ENCODE data around the gene FAM162A.
A peak's percentile ranks its signal among the peaks of the same experiment; 100 is the strongest.
"Not testable (repeated sequence)": the region's sequence is repeated elsewhere in the genome, so short reads cannot be mapped to it uniquely, and the experiment has no call there.

The FAM162A gene

GRCh38 chr3:122362026-122362425 lies 22.0 kb upstream of the FAM162A start:
- H3K4me1 ChIP-seq (ENCODE audit: control insufficient read depth in 1 of 2, insufficient read depth in 2 of 2, low read length in 2 of 2) = no peaks in the 10 kb centered on the region
- H4K91ac ChIP-seq (ENCODE audit: low read depth, low read length) = no peak overlapping the region
- no peaks in the 10 kb centered on the region for H3K27me3 ChIP-seq (ENCODE audit: insufficient read depth, low read length)
- no peaks in the 10 kb centered on the region for H3K79me2 ChIP-seq (ENCODE audit: control insufficient read depth, insufficient read depth, low read length, poor library complexity)
- H3K36me3 ChIP-seq (ENCODE audit: control insufficient read depth in 1 of 2, insufficient read depth in 2 of 2, low read length in 2 of 2) = peaks cover 5 to 9% of the 10 kb centered on the region in 2 experiments
- no peak overlapping the region for H2BK5ac ChIP-seq (ENCODE audit: low read depth, low read length, poor library complexity)
- no peak for DNase-seq
- no peak overlapping the region for H3K9ac ChIP-seq (ENCODE audit: low read length)
- H3K4me3 ChIP-seq (ENCODE audit: low read depth, low read length) = no peak overlapping the region
- H3K79me1 ChIP-seq (ENCODE audit: low read length) = no peaks in the 10 kb centered on the region
- H4K8ac ChIP-seq (ENCODE audit: low read depth, low read length) = no peak overlapping the region
- H3K18ac ChIP-seq (ENCODE audit: low read length) = no peak overlapping the region
- no peak overlapping the region for H3K4me2 ChIP-seq (ENCODE audit: low read length)
- no peak overlapping the region for H3K14ac ChIP-seq (ENCODE audit: low read length)
- no CpG with 5 or more reads among the region's 2 CpGs for WGBS (ENCODE audit: extremely low coverage, insufficient coverage, insufficient read length)
- H2AK5ac ChIP-seq (ENCODE audit: low read length) = no peak overlapping the region
- no peak overlapping the region for H2BK120ac ChIP-seq (ENCODE audit: insufficient read depth, low read length, poor library complexity)
- no peaks in the 10 kb centered on the region for H3K9me3 ChIP-seq (ENCODE audit: insufficient read depth, low read depth, low read length)
- no peak overlapping the region for H4K12ac ChIP-seq (ENCODE audit: low read depth, low read length)
- H2AFZ ChIP-seq (ENCODE audit: insufficient read depth, low read length, poor library complexity) = no peak overlapping the region
- H3K27ac ChIP-seq (ENCODE audit: low read depth, low read length) = no peak overlapping the region
- H3K23ac ChIP-seq (ENCODE audit: low read length) = no peak overlapping the region
- no peak overlapping the region for H2BK12ac ChIP-seq (ENCODE audit: low read length)
- H3K4ac ChIP-seq (ENCODE audit: low read depth, low read length) = no peak overlapping the region

GRCh38 chr3:122364490-122364889 lies 19.5 kb upstream of the FAM162A start:
- DNase-seq = no peak
- Histone ChIP-seq H3K4me1 (ENCODE audit: control insufficient read depth in 1 of 2, insufficient read depth in 2 of 2, low read length in 2 of 2) (no peaks in the 10 kb centered on the region), H2BK12ac (ENCODE audit: low read length) (no peak overlapping the region), H3K9ac (ENCODE audit: low read length) (no peak overlapping the region), H2AK5ac (ENCODE audit: low read length) (no peak overlapping the region), H3K4me3 (ENCODE audit: low read depth, low read length) (no peak overlapping the region), H3K23ac (ENCODE audit: low read length) (no peak overlapping the region), H3K4ac (ENCODE audit: low read depth, low read length) (no peak overlapping the region), H4K12ac (ENCODE audit: low read depth, low read length) (no peak overlapping the region), H3K4me2 (ENCODE audit: low read length) (no peak overlapping the region), H3K79me2 (ENCODE audit: control insufficient read depth, insufficient read depth, low read length, poor library complexity) (no peaks in the 10 kb centered on the region), H3K27me3 (ENCODE audit: insufficient read depth, low read length) (no peaks in the 10 kb centered on the region), H2BK5ac (ENCODE audit: low read depth, low read length, poor library complexity) (no peak overlapping the region), H3K79me1 (ENCODE audit: low read length) (no peaks in the 10 kb centered on the region), H3K18ac (ENCODE audit: low read length) (no peak overlapping the region), H3K9me3 (ENCODE audit: insufficient read depth, low read depth, low read length) (no peaks in the 10 kb centered on the region), H2AFZ (ENCODE audit: insufficient read depth, low read length, poor library complexity) (no peak overlapping the region), H3K14ac (ENCODE audit: low read length) (no peak overlapping the region), H4K91ac (ENCODE audit: low read depth, low read length) (no peak overlapping the region), H3K36me3 (ENCODE audit: control insufficient read depth in 1 of 2, insufficient read depth in 2 of 2, low read length in 2 of 2) (peaks cover 3 to 9% of the 10 kb centered on the region in 2 experiments), H3K27ac (ENCODE audit: low read depth, low read length) (no peak overlapping the region), H4K8ac (ENCODE audit: low read depth, low read length) (no peak overlapping the region), H2BK120ac (ENCODE audit: insufficient read depth, low read length, poor library complexity) (no peak overlapping the region)
- no CpG with 5 or more reads among the region's 2 CpGs for WGBS (ENCODE audit: extremely low coverage, insufficient coverage, insufficient read length)

- Histone ChIP-seq H3K79me1 (ENCODE audit: low read length) (no peaks in the 10 kb centered on the region), H3K4me3 (ENCODE audit: low read depth, low read length) (no peak overlapping the region), H4K12ac (ENCODE audit: low read depth, low read length) (no peak overlapping the region), H2BK5ac (ENCODE audit: low read depth, low read length, poor library complexity) (no peak overlapping the region), H3K9me3 (ENCODE audit: insufficient read depth, low read depth, low read length) (no peaks in the 10 kb centered on the region), H2AK5ac (ENCODE audit: low read length) (no peak overlapping the region), H2BK12ac (ENCODE audit: low read length) (no peak overlapping the region), H2BK120ac (ENCODE audit: insufficient read depth, low read length, poor library complexity) (no peak overlapping the region), H3K27ac (ENCODE audit: low read depth, low read length) (no peak overlapping the region), H3K4me1 (ENCODE audit: control insufficient read depth in 1 of 2, insufficient read depth in 2 of 2, low read length in 2 of 2) (no peaks in the 10 kb centered on the region), H3K9ac (ENCODE audit: low read length) (no peak overlapping the region), H3K36me3 (ENCODE audit: control insufficient read depth in 1 of 2, insufficient read depth in 2 of 2, low read length in 2 of 2) (peaks cover 3 to 12% of the 10 kb centered on the region in 2 experiments), H3K23ac (ENCODE audit: low read length) (no peak overlapping the region), H4K8ac (ENCODE audit: low read depth, low read length) (no peak overlapping the region), H2AFZ (ENCODE audit: insufficient read depth, low read length, poor library complexity) (no peak overlapping the region), H3K18ac (ENCODE audit: low read length) (no peak overlapping the region), H3K27me3 (ENCODE audit: insufficient read depth, low read length) (no peaks in the 10 kb centered on the region), H4K91ac (ENCODE audit: low read depth, low read length) (no peak overlapping the region), H3K79me2 (ENCODE audit: control insufficient read depth, insufficient read depth, low read length, poor library complexity) (no peaks in the 10 kb centered on the region), H3K14ac (ENCODE audit: low read length) (no peak overlapping the region), H3K4ac (ENCODE audit: low read depth, low read length) (no peak overlapping the region), H3K4me2 (ENCODE audit: low read length) (no peak overlapping the region)
- DNase-seq = no peak
- WGBS (ENCODE audit: extremely low coverage, insufficient coverage, insufficient read length) = no CpG with 5 or more reads among the region's 1 CpG
Observed at GRCh38 chr3:122365073-122365472, 18.9 kb upstream of the FAM162A start.

GRCh38 chr3:122365582-122366378 lies 18.2 kb upstream of the FAM162A start:
- H2AK5ac ChIP-seq (ENCODE audit: low read length); H3K79me2 ChIP-seq (ENCODE audit: control insufficient read depth, insufficient read depth, low read length, poor library complexity); H3K4me2 ChIP-seq (ENCODE audit: low read length); H2BK12ac ChIP-seq (ENCODE audit: low read length); H3K9me3 ChIP-seq (ENCODE audit: insufficient read depth, low read depth, low read length); H3K14ac ChIP-seq (ENCODE audit: low read length); H2AFZ ChIP-seq (ENCODE audit: insufficient read depth, low read length, poor library complexity); H4K12ac ChIP-seq (ENCODE audit: low read depth, low read length); H3K4me3 ChIP-seq (ENCODE audit: low read depth, low read length); H3K23ac ChIP-seq (ENCODE audit: low read length); H3K9ac ChIP-seq (ENCODE audit: low read length); H3K27ac ChIP-seq (ENCODE audit: low read depth, low read length); H2BK5ac ChIP-seq (ENCODE audit: low read depth, low read length, poor library complexity); H3K27me3 ChIP-seq (ENCODE audit: insufficient read depth, low read length); H4K8ac ChIP-seq (ENCODE audit: low read depth, low read length); H4K91ac ChIP-seq (ENCODE audit: low read depth, low read length); H2BK120ac ChIP-seq (ENCODE audit: insufficient read depth, low read length, poor library complexity); H3K4ac ChIP-seq (ENCODE audit: low read depth, low read length); H3K18ac ChIP-seq (ENCODE audit: low read length); H3K4me1 ChIP-seq (ENCODE audit: control insufficient read depth in 1 of 2, insufficient read depth in 2 of 2, low read length in 2 of 2); H3K79me1 ChIP-seq (ENCODE audit: low read length): not testable (repeated sequence)
- DNase-seq = peak; percentile 42 to 81
- peaks cover 5 to 12% of the 10 kb centered on the region in 2 experiments for H3K36me3 ChIP-seq (ENCODE audit: control insufficient read depth in 1 of 2, insufficient read depth in 2 of 2, low read length in 2 of 2)
- WGBS (ENCODE audit: extremely low coverage, insufficient coverage, insufficient read length) = no CpG with 5 or more reads among the region's 10 CpGs
